SU-DHL-6 (cell line): ENCODE measurements around the gene SLC23A2.

ENCODE experiments used
- H2AFZ ChIP-seq: fragments of 200-600 bp; sonication (generic); 2 replicates; pipeline ENCODE4 v1.6.1; 2014; ENCODE audit warnings: low read depth, mild to moderate bottlenecking, moderate library complexity, mixed read lengths, antibody characterized with exemption, low read length; ENCODE audit not compliant: severe bottlenecking
- H3F3A ChIP-seq: fragments of 200-600 bp; shearing (Covaris generic); 2 replicates; pipeline ENCODE4 v1.6.0; 2016; ENCODE audit warnings: antibody characterized with exemption, mild to moderate bottlenecking; ENCODE audit not compliant: insufficient read depth
- H3K27ac ChIP-seq: fragments of 200-600 bp; sonication (generic); 2 replicates; pipeline ENCODE4 v1.5.1; 2016; ENCODE audit warnings: low read depth, mild to moderate bottlenecking, low read length, moderate library complexity, mixed read lengths
- H3K27me3 ChIP-seq: fragments of 200-600 bp; sonication (generic), shearing (Covaris generic); 2 replicates; pipeline ENCODE4 v1.6.0; 2014; ENCODE audit warnings: mild to moderate bottlenecking, low read length
- H3K36me3 ChIP-seq: fragments of 200-600 bp; sonication (generic); 2 replicates; pipeline ENCODE4 v1.6.1; 2014; ENCODE audit warnings: mild to moderate bottlenecking, low read length, mixed read lengths
- H3K4me2 ChIP-seq: fragments of 300-600, 200-600 bp; shearing (Covaris generic), sonication (generic); 2 replicates; pipeline ENCODE4 v1.6.0; 2014; ENCODE audit warnings: low read length, low read depth, mild to moderate bottlenecking; ENCODE audit not compliant: poor library complexity, severe bottlenecking
- H3K4me3 ChIP-seq: fragments of 200-600 bp; sonication (generic); 2 replicates; pipeline ENCODE4 v1.5.1; 2014; ENCODE audit warnings: antibody characterized with exemption, low read length, mild to moderate bottlenecking, mixed read lengths; ENCODE audit not compliant: insufficient read depth, poor library complexity, severe bottlenecking
- H3K79me2 ChIP-seq: fragments of 200-600 bp; sonication (generic); 2 replicates; pipeline ENCODE4 v1.6.1; 2014; ENCODE audit warnings: mild to moderate bottlenecking, low read length, moderate library complexity; ENCODE audit not compliant: insufficient read depth
- H3K9ac ChIP-seq: fragments of 200-600 bp; sonication (generic); 2 replicates; pipeline ENCODE4 v1.7.0; 2014; ENCODE audit warnings: mild to moderate bottlenecking, low read length
- H3K9me2 ChIP-seq: fragments of 200-600 bp; sonication (generic); replicated peaks from 2 replicates; pipeline ENCODE4 v1.6.1; 2014; ENCODE audit warnings: low read length; ENCODE audit not compliant: insufficient read depth
- H3K9me3 ChIP-seq: fragments of 200-600 bp; sonication (generic); 2 replicates; pipeline ENCODE4 v1.6.1; 2014; ENCODE audit warnings: low read length, mixed read lengths; ENCODE audit not compliant: insufficient read depth
- H4K20me1 ChIP-seq: fragments of 200-600 bp; sonication (generic); 2 replicates; pipeline ENCODE4 v1.6.1; 2014; ENCODE audit warnings: low read depth, mild to moderate bottlenecking, antibody characterized with exemption, low read length, moderate library complexity, mixed read lengths
- EZH2phosphoT487 ChIP-seq: fragments of 200-600 bp; sonication (generic), shearing (Covaris generic); conservative IDR thresholded peaks from 2 replicates; pipeline ENCODE4 v1.6.1; 2018; ENCODE audit warnings: mild to moderate bottlenecking, antibody characterized with exemption, low read length, moderate library complexity, mixed read lengths
- TF ChIP-seq, protein P1 (sequence below): fragments of 200-600 bp; sonication (generic); IDR thresholded peaks from one replicate; pipeline ENCODE4 v1.5.1; 2017; ENCODE audit warnings: antibody characterized with exemption, mild to moderate bottlenecking, low read length, moderate library complexity; ENCODE audit not compliant: insufficient read depth, poor library complexity, severe bottlenecking

The SLC23A2 gene

DNA sequence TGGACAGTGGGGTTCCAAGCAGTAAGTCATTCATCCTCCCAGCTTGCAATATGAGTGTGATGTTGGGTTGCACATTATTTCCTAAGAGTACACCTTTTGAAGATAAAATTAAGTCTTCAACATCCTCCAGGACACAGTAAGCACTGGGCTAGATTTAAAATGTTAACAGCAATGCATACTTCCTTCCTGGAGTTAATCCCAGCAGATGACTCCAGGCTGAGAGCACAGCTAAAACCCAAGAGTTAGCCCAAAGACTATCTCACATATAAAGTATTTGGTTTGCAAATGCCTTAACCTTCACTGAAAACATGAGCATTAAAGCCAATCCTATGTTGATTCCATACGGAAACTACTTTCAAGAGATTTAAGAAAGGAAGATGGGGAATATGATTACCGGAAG is 69.2 kb downstream of the SLC23A2 start:
- Histone ChIP-seq H4K20me1 (no peaks in the 10 kb centered on the region; the same call in 1 of the 2 replicates), H3F3A (no peaks in the 10 kb centered on the region), H3K4me2 (no peak overlapping the region), H3K27ac (no peak overlapping the region), H3K79me2 (peaks cover 16% of the 10 kb centered on the region; the same call in 1 of the 2 replicates), H3K9ac (no peak overlapping the region), H2AFZ (no peak overlapping the region), H3K9me3 (no peaks in the 10 kb centered on the region), H3K36me3 (no peaks in the 10 kb centered on the region), H3K27me3 (no peaks in the 10 kb centered on the region), H3K9me2 (no peaks in the 10 kb centered on the region), H3K4me3 (no peak overlapping the region)
- TF ChIP-seq, protein P1, sequence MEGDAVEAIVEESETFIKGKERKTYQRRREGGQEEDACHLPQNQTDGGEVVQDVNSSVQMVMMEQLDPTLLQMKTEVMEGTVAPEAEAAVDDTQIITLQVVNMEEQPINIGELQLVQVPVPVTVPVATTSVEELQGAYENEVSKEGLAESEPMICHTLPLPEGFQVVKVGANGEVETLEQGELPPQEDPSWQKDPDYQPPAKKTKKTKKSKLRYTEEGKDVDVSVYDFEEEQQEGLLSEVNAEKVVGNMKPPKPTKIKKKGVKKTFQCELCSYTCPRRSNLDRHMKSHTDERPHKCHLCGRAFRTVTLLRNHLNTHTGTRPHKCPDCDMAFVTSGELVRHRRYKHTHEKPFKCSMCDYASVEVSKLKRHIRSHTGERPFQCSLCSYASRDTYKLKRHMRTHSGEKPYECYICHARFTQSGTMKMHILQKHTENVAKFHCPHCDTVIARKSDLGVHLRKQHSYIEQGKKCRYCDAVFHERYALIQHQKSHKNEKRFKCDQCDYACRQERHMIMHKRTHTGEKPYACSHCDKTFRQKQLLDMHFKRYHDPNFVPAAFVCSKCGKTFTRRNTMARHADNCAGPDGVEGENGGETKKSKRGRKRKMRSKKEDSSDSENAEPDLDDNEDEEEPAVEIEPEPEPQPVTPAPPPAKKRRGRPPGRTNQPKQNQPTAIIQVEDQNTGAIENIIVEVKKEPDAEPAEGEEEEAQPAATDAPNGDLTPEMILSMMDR: no peak
- TF ChIP-seq EZH2phosphoT487: no peak

- no peaks in the 10 kb centered on the region for H3K27me3 ChIP-seq
- H3K9me3 ChIP-seq: no peaks in the 10 kb centered on the region
- H3K4me2 ChIP-seq: no peak overlapping the region
- H3K4me3 ChIP-seq: no peak overlapping the region
- peaks cover 7% of the 10 kb centered on the region; the same call in 1 of the 2 replicates for H3K79me2 ChIP-seq
- TF ChIP-seq, protein P1: no peak
- no peak for TF ChIP-seq EZH2phosphoT487
- no peaks in the 10 kb centered on the region for H3F3A ChIP-seq
- no peak overlapping the region for H3K9ac ChIP-seq
- H3K9me2 ChIP-seq: no peaks in the 10 kb centered on the region
- no peaks in the 10 kb centered on the region for H3K36me3 ChIP-seq
- H3K27ac ChIP-seq: no peak overlapping the region
- H2AFZ ChIP-seq: no peak overlapping the region
- no peaks in the 10 kb centered on the region for H4K20me1 ChIP-seq
These were observed 71.5 kb downstream of the SLC23A2 start for GRCh38 chr20:4929686-4930397.

- H3K9ac ChIP-seq: no peak overlapping the region
- no peaks in the 10 kb centered on the region for H3K9me2 ChIP-seq
- no peaks in the 10 kb centered on the region for H3F3A ChIP-seq
- H2AFZ ChIP-seq: no peak overlapping the region
- H3K79me2 ChIP-seq: peaks cover 7% of the 10 kb centered on the region; the same call in 1 of the 2 replicates
- no peaks in the 10 kb centered on the region for H3K9me3 ChIP-seq
- no peak overlapping the region for H3K4me3 ChIP-seq
- TF ChIP-seq EZH2phosphoT487: no peak
- TF ChIP-seq, protein P1: no peak
- H3K27ac ChIP-seq: no peak overlapping the region
- H3K4me2 ChIP-seq: no peak overlapping the region
- no peaks in the 10 kb centered on the region for H4K20me1 ChIP-seq
- H3K27me3 ChIP-seq: no peaks in the 10 kb centered on the region
- H3K36me3 ChIP-seq: no peaks in the 10 kb centered on the region
These were observed 74.7 kb downstream of the SLC23A2 start for GRCh38 chr20:4926531-4927156.
